H1 (cell line): ENCODE results near the gene SOCS3. TPM values are rescaled to one million over a fixed set of nuclear protein-coding genes. Genes with fewer than 3 reads are reported as not detected.

Source experiments
- CEBPB ChIP-seq: IDR thresholded peaks from 2 replicates; pipeline ENCODE4 v1.6.1; 2012; ENCODE audit warnings: low read depth, low read length
- JUN ChIP-seq: IDR thresholded peaks from 2 replicates; pipeline ENCODE4 v1.6.1; 2011; ENCODE audit warnings: low read depth, mild to moderate bottlenecking, improper control_type of control experiment, low read length
- POLR2A ChIP-seq, 2 experiments: IDR thresholded peaks; 1 replicate in 1 of 2; 2 replicates in 1 of 2; pipeline ENCODE4 v1.6.1; 2011; ENCODE audit warnings: low read depth in 2 of 2, low read length in 2 of 2, mild to moderate bottlenecking in 2 of 2; ENCODE audit errors: control extremely low read depth in 1 of 2
- RAD21 ChIP-seq, 2 experiments: IDR thresholded peaks in 1 of 2; conservative IDR thresholded peaks in 1 of 2; 2 replicates each; pipeline ENCODE4 v1.6.1; 2011; ENCODE audit warnings: low read depth in 2 of 2, low read length in 2 of 2, improper control_type of control experiment in 1 of 2, inconsistent platforms in 1 of 2, mild to moderate bottlenecking in 1 of 2, moderate library complexity in 1 of 2
- RNF2 ChIP-seq: fragments of 200-900, 300-1000 bp; sonication (generic); IDR thresholded peaks from 2 replicates; pipeline ENCODE4 v1.7.1; 2016; ENCODE audit warnings: borderline replicate concordance, low read depth, mild to moderate bottlenecking, antibody characterized with exemption, low read length; ENCODE audit not compliant: poor library complexity, severe bottlenecking; ENCODE audit errors: missing control alignments
- SRF ChIP-seq: IDR thresholded peaks from 2 replicates; pipeline ENCODE4 v1.6.1; 2011; ENCODE audit warnings: mild to moderate bottlenecking, low read depth, low read length, moderate library complexity
- polyA plus RNA-seq, 7 experiments: library from polyadenylated mRNA; depleted of rRNA in 3 of 7; stranded (reverse) in 5 of 7; unstranded in 2 of 7; fragments of >200 nt in 5 of 7; fragments of 200-250 nt in 2 of 7; gene quantifications; 1 replicate in 5 of 7; 2 replicates in 1 of 7; 4 replicates in 1 of 7; pipeline versions ENCODE4 v1.2.1 to v1.2.3, GENCODE V29; 2011 to 2013; ENCODE audit warnings: missing spikeins in 2 of 7, mixed read lengths in 2 of 7
- total RNA-seq: library from RNA; stranded (reverse); fragmentation: NEBNext Ultra II Directional; extraction: Animal tissue kit (Norgen Biotek cat#: 25700); gene quantifications from 2 replicates; pipeline ENCODE4 v1.2.1, GENCODE V29; 2021
- TF ChIP-seq, protein P1 (sequence below): fragments of 300-600 bp; sonication (generic); IDR thresholded peaks from 2 replicates; pipeline ENCODE4 v1.7.1; 2012; ENCODE audit warnings: low read length, moderate library complexity, mild to moderate bottlenecking, inconsistent platforms; ENCODE audit not compliant: insufficient replicate concordance
- TF ChIP-seq, protein P2 (sequence below): IDR thresholded peaks from 2 replicates; pipeline ENCODE4 v1.6.1; 2012; ENCODE audit warnings: low read length, inconsistent platforms
- TF ChIP-seq, protein P3 (sequence below): IDR thresholded peaks from 2 replicates; pipeline ENCODE4 v1.6.1; 2012; ENCODE audit warnings: inconsistent platforms

SOCS3 gene
- total and polyA plus RNA-seq, 2 of the 8 experiments (the other 6 are each of a cell fraction or from before 2014, with no cell fraction given) = 10.1 to 47.9 TPM

DNA sequence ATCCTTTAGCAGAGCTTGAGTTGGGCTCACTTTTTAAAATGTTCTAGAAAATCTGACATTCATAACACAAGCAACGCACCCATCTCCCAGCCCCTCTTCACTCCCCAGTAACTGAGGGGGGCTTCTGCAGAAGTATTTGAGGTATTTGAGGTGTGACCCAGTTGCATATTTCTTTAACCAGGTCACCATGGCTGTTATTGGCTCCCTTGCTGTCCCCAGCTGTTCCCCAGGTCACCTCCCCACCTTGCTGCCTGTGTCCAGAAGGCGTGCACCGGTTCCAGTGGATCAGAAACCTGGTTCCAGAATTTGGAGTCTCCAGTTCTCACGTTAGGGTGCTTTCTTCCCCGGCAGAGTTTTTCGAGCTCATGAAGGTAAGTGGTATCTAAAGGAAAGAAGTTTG is 32.4 kb upstream of the SOCS3 start (continued):
- TF ChIP-seq, protein P1, sequence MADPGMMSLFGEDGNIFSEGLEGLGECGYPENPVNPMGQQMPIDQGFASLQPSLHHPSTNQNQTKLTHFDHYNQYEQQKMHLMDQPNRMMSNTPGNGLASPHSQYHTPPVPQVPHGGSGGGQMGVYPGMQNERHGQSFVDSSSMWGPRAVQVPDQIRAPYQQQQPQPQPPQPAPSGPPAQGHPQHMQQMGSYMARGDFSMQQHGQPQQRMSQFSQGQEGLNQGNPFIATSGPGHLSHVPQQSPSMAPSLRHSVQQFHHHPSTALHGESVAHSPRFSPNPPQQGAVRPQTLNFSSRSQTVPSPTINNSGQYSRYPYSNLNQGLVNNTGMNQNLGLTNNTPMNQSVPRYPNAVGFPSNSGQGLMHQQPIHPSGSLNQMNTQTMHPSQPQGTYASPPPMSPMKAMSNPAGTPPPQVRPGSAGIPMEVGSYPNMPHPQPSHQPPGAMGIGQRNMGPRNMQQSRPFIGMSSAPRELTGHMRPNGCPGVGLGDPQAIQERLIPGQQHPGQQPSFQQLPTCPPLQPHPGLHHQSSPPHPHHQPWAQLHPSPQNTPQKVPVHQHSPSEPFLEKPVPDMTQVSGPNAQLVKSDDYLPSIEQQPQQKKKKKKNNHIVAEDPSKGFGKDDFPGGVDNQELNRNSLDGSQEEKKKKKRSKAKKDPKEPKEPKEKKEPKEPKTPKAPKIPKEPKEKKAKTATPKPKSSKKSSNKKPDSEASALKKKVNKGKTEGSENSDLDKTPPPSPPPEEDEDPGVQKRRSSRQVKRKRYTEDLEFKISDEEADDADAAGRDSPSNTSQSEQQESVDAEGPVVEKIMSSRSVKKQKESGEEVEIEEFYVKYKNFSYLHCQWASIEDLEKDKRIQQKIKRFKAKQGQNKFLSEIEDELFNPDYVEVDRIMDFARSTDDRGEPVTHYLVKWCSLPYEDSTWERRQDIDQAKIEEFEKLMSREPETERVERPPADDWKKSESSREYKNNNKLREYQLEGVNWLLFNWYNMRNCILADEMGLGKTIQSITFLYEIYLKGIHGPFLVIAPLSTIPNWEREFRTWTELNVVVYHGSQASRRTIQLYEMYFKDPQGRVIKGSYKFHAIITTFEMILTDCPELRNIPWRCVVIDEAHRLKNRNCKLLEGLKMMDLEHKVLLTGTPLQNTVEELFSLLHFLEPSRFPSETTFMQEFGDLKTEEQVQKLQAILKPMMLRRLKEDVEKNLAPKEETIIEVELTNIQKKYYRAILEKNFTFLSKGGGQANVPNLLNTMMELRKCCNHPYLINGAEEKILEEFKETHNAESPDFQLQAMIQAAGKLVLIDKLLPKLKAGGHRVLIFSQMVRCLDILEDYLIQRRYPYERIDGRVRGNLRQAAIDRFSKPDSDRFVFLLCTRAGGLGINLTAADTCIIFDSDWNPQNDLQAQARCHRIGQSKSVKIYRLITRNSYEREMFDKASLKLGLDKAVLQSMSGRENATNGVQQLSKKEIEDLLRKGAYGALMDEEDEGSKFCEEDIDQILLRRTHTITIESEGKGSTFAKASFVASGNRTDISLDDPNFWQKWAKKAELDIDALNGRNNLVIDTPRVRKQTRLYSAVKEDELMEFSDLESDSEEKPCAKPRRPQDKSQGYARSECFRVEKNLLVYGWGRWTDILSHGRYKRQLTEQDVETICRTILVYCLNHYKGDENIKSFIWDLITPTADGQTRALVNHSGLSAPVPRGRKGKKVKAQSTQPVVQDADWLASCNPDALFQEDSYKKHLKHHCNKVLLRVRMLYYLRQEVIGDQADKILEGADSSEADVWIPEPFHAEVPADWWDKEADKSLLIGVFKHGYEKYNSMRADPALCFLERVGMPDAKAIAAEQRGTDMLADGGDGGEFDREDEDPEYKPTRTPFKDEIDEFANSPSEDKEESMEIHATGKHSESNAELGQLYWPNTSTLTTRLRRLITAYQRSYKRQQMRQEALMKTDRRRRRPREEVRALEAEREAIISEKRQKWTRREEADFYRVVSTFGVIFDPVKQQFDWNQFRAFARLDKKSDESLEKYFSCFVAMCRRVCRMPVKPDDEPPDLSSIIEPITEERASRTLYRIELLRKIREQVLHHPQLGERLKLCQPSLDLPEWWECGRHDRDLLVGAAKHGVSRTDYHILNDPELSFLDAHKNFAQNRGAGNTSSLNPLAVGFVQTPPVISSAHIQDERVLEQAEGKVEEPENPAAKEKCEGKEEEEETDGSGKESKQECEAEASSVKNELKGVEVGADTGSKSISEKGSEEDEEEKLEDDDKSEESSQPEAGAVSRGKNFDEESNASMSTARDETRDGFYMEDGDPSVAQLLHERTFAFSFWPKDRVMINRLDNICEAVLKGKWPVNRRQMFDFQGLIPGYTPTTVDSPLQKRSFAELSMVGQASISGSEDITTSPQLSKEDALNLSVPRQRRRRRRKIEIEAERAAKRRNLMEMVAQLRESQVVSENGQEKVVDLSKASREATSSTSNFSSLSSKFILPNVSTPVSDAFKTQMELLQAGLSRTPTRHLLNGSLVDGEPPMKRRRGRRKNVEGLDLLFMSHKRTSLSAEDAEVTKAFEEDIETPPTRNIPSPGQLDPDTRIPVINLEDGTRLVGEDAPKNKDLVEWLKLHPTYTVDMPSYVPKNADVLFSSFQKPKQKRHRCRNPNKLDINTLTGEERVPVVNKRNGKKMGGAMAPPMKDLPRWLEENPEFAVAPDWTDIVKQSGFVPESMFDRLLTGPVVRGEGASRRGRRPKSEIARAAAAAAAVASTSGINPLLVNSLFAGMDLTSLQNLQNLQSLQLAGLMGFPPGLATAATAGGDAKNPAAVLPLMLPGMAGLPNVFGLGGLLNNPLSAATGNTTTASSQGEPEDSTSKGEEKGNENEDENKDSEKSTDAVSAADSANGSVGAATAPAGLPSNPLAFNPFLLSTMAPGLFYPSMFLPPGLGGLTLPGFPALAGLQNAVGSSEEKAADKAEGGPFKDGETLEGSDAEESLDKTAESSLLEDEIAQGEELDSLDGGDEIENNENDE = no peak
- TF ChIP-seq CEBPB (no peak), RAD21 (IDR thresholded peaks at IDR 0.05 in 1 of 2, conservative IDR thresholded peaks at IDR 0.05 in 1 of 2; ENCODE audit: low read depth in 2 of 2, low read length in 2 of 2) (no peak), RNF2 (no peak), POLR2A (IDR thresholded peaks at IDR 0.05; ENCODE audit: control extremely low read depth in 1 of 2, low read depth in 2 of 2, low read length in 2 of 2) (no peak), SRF (no peak), JUN (no peak)
- TF ChIP-seq, protein P2, sequence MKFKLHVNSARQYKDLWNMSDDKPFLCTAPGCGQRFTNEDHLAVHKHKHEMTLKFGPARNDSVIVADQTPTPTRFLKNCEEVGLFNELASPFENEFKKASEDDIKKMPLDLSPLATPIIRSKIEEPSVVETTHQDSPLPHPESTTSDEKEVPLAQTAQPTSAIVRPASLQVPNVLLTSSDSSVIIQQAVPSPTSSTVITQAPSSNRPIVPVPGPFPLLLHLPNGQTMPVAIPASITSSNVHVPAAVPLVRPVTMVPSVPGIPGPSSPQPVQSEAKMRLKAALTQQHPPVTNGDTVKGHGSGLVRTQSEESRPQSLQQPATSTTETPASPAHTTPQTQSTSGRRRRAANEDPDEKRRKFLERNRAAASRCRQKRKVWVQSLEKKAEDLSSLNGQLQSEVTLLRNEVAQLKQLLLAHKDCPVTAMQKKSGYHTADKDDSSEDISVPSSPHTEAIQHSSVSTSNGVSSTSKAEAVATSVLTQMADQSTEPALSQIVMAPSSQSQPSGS = no peak
- TF ChIP-seq, protein P3, sequence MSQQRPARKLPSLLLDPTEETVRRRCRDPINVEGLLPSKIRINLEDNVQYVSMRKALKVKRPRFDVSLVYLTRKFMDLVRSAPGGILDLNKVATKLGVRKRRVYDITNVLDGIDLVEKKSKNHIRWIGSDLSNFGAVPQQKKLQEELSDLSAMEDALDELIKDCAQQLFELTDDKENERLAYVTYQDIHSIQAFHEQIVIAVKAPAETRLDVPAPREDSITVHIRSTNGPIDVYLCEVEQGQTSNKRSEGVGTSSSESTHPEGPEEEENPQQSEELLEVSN = no peak
